PC-9 (cell line): ENCODE data around the gene ADGRB3.

Experiments
- EZH2 ChIP-seq: fragments of 200-600 bp; sonication (generic); IDR thresholded peaks from 2 replicates; pipeline ENCODE4 v1.8.0; 2017; ENCODE audit warnings: antibody characterized with exemption, low read depth
- TF ChIP-seq, protein P1 (sequence below): fragments of 200-600 bp; sonication (generic); conservative IDR thresholded peaks from 2 replicates; pipeline ENCODE4 v1.6.1; 2017; ENCODE audit warnings: mixed run types, antibody characterized with exemption, mild to moderate bottlenecking, moderate library complexity

DNA sequence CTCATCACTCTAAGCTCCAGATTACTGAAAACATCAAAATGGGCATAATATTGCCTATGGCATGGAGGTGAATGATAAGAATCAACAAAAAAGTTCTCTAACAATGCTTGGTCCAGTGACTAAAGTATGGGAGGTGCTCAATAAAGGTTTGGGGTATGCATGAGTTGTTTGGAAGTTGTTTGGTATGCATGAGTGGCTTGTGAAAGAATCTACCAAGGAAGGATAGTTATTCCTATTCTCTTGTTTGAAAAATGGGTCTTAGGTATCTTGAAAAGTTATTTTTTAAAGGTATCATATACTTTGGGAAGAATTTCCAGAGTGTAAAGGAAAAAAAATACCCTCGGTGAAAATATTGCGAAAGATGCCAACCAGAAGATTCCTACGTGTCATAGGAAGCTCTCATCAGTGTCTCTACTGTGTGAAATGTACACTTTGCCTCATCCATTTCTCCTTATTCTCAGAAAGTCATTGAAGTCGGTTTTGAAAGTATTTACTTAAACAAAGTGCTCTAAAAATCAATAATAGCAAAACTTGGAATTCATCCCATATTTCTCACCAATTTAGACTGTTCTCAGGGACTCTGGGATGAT is 449.8 kb downstream of the ADGRB3 start:
- TF ChIP-seq, protein P1, sequence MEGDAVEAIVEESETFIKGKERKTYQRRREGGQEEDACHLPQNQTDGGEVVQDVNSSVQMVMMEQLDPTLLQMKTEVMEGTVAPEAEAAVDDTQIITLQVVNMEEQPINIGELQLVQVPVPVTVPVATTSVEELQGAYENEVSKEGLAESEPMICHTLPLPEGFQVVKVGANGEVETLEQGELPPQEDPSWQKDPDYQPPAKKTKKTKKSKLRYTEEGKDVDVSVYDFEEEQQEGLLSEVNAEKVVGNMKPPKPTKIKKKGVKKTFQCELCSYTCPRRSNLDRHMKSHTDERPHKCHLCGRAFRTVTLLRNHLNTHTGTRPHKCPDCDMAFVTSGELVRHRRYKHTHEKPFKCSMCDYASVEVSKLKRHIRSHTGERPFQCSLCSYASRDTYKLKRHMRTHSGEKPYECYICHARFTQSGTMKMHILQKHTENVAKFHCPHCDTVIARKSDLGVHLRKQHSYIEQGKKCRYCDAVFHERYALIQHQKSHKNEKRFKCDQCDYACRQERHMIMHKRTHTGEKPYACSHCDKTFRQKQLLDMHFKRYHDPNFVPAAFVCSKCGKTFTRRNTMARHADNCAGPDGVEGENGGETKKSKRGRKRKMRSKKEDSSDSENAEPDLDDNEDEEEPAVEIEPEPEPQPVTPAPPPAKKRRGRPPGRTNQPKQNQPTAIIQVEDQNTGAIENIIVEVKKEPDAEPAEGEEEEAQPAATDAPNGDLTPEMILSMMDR, result no peak
- TF ChIP-seq EZH2, result no peak
